ENCODE measurements around the gene TBXAS1. TPM values are rescaled to one million over a fixed set of nuclear protein-coding genes. Genes with fewer than 3 reads are reported as not detected.

The TBXAS1 gene
- total RNA-seq, 1 experiment from 2014 or later: 2.3 TPM

DNA sequence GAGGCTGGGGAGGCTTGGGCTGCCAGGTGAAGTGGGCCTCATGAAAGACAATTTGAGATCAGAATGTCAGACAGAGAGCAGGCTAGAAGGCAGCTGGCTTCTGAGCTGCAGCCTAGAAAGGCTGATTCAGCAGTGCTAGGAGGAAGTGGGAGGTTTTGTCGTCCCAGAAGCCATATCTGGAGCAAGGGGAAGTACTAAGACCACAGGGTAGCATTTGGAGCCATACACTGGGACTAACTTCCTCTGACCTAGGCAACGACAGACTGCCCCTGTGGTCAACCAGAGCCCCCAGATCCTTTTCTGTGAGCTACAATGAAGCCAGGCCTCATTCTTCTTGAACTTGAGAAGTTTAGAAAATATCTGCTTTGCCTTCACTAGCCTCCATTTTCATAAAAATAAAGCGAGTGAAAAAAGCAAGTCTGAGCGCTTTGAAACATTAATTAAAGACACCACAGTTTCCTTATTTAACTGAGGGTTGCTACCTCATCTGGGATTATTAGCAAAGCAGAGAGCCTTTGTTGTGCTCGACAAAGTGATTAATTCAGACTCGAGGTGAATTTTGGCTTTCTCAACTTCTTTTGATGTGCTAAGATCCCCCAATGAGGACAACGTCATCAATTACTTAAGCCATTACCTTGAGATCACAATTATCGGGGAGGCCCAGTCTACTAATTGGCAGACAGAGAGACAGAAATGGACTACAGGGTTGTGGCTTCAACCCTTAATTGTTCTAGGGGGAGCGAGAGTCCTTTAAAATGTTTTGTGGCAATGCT lies 26.6 kb downstream of the TBXAS1 start:
- ATAC-seq: peak; percentile 39; the same call in 1 of the 2 replicates
- Mint-ChIP-seq H3K27me3 (ENCODE audit: low read depth) (no peaks in the 10 kb centered on the region; the same call in 1 of the 2 replicates), H3K4me1 (peaks cover 8% of the 10 kb centered on the region), H3K27ac (no peak overlapping the region), H3K36me3 (no peaks in the 10 kb centered on the region), H3K9me3 (no peaks in the 10 kb centered on the region), H3K4me3 (no peak overlapping the region)
- no peak for DNase-seq (ENCODE audit: low spot score)
- TF ChIP-seq, protein P1, sequence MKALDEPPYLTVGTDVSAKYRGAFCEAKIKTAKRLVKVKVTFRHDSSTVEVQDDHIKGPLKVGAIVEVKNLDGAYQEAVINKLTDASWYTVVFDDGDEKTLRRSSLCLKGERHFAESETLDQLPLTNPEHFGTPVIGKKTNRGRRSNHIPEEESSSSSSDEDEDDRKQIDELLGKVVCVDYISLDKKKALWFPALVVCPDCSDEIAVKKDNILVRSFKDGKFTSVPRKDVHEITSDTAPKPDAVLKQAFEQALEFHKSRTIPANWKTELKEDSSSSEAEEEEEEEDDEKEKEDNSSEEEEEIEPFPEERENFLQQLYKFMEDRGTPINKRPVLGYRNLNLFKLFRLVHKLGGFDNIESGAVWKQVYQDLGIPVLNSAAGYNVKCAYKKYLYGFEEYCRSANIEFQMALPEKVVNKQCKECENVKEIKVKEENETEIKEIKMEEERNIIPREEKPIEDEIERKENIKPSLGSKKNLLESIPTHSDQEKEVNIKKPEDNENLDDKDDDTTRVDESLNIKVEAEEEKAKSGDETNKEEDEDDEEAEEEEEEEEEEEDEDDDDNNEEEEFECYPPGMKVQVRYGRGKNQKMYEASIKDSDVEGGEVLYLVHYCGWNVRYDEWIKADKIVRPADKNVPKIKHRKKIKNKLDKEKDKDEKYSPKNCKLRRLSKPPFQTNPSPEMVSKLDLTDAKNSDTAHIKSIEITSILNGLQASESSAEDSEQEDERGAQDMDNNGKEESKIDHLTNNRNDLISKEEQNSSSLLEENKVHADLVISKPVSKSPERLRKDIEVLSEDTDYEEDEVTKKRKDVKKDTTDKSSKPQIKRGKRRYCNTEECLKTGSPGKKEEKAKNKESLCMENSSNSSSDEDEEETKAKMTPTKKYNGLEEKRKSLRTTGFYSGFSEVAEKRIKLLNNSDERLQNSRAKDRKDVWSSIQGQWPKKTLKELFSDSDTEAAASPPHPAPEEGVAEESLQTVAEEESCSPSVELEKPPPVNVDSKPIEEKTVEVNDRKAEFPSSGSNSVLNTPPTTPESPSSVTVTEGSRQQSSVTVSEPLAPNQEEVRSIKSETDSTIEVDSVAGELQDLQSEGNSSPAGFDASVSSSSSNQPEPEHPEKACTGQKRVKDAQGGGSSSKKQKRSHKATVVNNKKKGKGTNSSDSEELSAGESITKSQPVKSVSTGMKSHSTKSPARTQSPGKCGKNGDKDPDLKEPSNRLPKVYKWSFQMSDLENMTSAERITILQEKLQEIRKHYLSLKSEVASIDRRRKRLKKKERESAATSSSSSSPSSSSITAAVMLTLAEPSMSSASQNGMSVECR (CRISPR knock-in tag; IDR thresholded peaks at IDR 0.05; ENCODE audit: borderline replicate concordance): no peak
- POLR2A ChIA-PET: no interaction called here
- CTCF ChIA-PET: no interaction called here

DNA sequence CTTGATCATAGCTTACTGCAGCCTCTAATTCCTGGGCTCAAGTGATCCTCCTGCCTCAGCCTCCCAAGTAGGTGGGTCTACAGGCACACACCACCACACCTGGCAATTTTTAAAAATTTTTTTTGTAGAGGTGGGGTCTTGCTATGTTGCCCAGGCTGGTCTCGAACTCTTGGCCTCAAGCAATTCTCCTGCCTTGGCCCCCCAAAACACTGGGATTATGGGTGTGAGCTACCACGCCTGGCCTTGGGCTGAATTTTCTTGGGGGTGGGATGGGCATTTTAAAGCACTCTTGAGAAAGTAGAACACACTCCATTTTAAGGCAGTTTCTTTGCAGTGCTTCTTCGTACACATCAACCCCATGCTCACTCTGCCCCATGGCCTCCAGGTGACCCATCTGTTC lies 28.7 kb downstream of the TBXAS1 start:
- Mint-ChIP-seq H3K9me3 (no peaks in the 10 kb centered on the region; the same call in 1 of the 2 replicates), H3K36me3 (no peaks in the 10 kb centered on the region), H3K4me1 (peaks cover 8% of the 10 kb centered on the region), H3K27ac (no peak overlapping the region), H3K4me3 (no peak overlapping the region), H3K27me3 (ENCODE audit: low read depth) (no peaks in the 10 kb centered on the region; the same call in 1 of the 2 replicates)
- TF ChIP-seq ZNF121 (CRISPR knock-in tag; IDR thresholded peaks at IDR 0.05): 0 out of 2 replicates have a peak, but pooled peaks have one; percentile 39
- no peak for TF ChIP-seq ZNF263 (CRISPR knock-in tag; IDR thresholded peaks at IDR 0.05; ENCODE audit: low read depth)
- ATAC-seq (no peak), DNase-seq (ENCODE audit: low spot score) (no peak)
- CTCF ChIA-PET: no interaction called here
- POLR2A ChIA-PET: interaction anchor here (0.7 kb wide), 1 partner anchor 309 kb away, joined by 4 read pairs; no protein-coding TSS in a partner anchor

DNA sequence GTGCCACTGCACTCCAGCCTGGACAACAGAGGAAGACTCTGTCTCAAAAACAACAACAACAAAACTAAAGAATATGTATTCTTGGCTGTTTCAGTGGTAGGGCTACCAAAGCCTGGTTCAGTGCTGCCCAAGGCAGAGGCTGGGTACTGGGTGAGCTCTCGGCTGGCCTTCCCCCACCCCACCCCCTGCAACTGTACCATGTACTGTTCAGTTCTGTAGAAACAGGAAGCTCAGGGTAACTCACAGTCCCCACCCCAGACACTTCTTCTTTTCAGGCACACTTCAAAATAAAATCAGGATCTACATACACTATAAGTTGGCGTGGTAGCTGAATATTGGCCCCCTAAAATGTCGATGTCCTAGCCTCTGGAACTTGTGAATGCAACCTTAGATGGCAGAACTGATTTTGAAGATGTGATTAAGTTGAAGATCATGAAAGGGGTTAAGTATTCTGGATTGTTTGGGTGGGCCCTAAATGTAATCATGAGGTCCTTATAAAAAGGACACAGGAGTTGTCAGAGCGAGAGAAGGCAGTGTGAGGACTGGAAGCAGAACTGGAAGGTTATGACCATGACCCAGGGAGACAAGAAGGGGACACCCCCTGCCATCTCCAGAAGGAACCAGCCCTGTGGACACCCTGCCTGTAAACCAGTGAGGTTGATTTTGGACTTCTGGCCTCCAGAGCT lies 31.2 kb downstream of the TBXAS1 start:
- Mint-ChIP-seq H3K27ac (no peak overlapping the region), H3K4me1 (peaks cover 7% of the 10 kb centered on the region), H3K4me3 (no peak overlapping the region), H3K36me3 (peaks cover 13% of the 10 kb centered on the region), H3K27me3 (ENCODE audit: low read depth) (peaks cover 5% of the 10 kb centered on the region), H3K9me3 (peaks cover 18% of the 10 kb centered on the region)
- DNase-seq (ENCODE audit: low spot score): no peak
- TF ChIP-seq SMAD3 (CRISPR knock-in tag; IDR thresholded peaks at IDR 0.05; ENCODE audit: borderline replicate concordance) (no peak), KAT7 (CRISPR knock-in tag; IDR thresholded peaks at IDR 0.05; ENCODE audit: borderline replicate concordance) (no peak), HMGA2 (CRISPR knock-in tag; IDR thresholded peaks at IDR 0.05) (no peak), ZNF317 (CRISPR knock-in tag; IDR thresholded peaks at IDR 0.05; ENCODE audit: borderline replicate concordance, low read depth) (no peak), SP1 (CRISPR knock-in tag; conservative IDR thresholded peaks at IDR 0.05) (no peak), NFE2L1 (CRISPR knock-in tag; IDR thresholded peaks at IDR 0.05) (no peak)
- TF ChIP-seq, protein P2, sequence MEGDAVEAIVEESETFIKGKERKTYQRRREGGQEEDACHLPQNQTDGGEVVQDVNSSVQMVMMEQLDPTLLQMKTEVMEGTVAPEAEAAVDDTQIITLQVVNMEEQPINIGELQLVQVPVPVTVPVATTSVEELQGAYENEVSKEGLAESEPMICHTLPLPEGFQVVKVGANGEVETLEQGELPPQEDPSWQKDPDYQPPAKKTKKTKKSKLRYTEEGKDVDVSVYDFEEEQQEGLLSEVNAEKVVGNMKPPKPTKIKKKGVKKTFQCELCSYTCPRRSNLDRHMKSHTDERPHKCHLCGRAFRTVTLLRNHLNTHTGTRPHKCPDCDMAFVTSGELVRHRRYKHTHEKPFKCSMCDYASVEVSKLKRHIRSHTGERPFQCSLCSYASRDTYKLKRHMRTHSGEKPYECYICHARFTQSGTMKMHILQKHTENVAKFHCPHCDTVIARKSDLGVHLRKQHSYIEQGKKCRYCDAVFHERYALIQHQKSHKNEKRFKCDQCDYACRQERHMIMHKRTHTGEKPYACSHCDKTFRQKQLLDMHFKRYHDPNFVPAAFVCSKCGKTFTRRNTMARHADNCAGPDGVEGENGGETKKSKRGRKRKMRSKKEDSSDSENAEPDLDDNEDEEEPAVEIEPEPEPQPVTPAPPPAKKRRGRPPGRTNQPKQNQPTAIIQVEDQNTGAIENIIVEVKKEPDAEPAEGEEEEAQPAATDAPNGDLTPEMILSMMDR (IDR thresholded peaks at IDR 0.05): no peak
- TF ChIP-seq, protein P3, sequence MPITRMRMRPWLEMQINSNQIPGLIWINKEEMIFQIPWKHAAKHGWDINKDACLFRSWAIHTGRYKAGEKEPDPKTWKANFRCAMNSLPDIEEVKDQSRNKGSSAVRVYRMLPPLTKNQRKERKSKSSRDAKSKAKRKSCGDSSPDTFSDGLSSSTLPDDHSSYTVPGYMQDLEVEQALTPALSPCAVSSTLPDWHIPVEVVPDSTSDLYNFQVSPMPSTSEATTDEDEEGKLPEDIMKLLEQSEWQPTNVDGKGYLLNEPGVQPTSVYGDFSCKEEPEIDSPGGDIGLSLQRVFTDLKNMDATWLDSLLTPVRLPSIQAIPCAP (CRISPR knock-in tag; IDR thresholded peaks at IDR 0.05): no peak
- TF ChIP-seq, protein P4, sequence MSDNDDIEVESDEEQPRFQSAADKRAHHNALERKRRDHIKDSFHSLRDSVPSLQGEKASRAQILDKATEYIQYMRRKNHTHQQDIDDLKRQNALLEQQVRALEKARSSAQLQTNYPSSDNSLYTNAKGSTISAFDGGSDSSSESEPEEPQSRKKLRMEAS (CRISPR knock-in tag; IDR thresholded peaks at IDR 0.05): no peak
- TF ChIP-seq, protein P5, sequence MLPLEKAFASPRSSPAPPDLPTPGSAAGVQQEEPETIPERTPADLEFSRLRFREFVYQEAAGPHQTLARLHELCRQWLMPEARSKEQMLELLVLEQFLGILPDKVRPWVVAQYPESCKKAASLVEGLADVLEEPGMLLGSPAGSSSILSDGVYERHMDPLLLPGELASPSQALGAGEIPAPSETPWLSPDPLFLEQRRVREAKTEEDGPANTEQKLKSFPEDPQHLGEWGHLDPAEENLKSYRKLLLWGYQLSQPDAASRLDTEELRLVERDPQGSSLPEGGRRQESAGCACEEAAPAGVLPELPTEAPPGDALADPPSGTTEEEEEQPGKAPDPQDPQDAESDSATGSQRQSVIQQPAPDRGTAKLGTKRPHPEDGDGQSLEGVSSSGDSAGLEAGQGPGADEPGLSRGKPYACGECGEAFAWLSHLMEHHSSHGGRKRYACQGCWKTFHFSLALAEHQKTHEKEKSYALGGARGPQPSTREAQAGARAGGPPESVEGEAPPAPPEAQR (CRISPR knock-in tag; IDR thresholded peaks at IDR 0.05): no peak
- TF ChIP-seq, protein P6, sequence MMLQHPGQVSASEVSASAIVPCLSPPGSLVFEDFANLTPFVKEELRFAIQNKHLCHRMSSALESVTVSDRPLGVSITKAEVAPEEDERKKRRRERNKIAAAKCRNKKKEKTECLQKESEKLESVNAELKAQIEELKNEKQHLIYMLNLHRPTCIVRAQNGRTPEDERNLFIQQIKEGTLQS (CRISPR knock-in tag; conservative IDR thresholded peaks at IDR 0.05): no peak
- TF ChIP-seq, protein P7, sequence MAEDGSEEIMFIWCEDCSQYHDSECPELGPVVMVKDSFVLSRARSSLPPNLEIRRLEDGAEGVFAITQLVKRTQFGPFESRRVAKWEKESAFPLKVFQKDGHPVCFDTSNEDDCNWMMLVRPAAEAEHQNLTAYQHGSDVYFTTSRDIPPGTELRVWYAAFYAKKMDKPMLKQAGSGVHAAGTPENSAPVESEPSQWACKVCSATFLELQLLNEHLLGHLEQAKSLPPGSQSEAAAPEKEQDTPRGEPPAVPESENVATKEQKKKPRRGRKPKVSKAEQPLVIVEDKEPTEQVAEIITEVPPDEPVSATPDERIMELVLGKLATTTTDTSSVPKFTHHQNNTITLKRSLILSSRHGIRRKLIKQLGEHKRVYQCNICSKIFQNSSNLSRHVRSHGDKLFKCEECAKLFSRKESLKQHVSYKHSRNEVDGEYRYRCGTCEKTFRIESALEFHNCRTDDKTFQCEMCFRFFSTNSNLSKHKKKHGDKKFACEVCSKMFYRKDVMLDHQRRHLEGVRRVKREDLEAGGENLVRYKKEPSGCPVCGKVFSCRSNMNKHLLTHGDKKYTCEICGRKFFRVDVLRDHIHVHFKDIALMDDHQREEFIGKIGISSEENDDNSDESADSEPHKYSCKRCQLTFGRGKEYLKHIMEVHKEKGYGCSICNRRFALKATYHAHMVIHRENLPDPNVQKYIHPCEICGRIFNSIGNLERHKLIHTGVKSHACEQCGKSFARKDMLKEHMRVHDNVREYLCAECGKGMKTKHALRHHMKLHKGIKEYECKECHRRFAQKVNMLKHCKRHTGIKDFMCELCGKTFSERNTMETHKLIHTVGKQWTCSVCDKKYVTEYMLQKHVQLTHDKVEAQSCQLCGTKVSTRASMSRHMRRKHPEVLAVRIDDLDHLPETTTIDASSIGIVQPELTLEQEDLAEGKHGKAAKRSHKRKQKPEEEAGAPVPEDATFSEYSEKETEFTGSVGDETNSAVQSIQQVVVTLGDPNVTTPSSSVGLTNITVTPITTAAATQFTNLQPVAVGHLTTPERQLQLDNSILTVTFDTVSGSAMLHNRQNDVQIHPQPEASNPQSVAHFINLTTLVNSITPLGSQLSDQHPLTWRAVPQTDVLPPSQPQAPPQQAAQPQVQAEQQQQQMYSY (CRISPR knock-in tag; IDR thresholded peaks at IDR 0.05): no peak
- ATAC-seq: no peak
- ChIA-PET POLR2A (no interaction called here), CTCF (interaction anchor here (0.7 kb wide), 1 partner anchor 186 kb away, joined by 3 read pairs; no protein-coding TSS in a partner anchor)

Measured in WTC11 (cell line).